NCI-H1092 (cell line): Measurements from ENCODE around the gene SYNDIG1.

Experiments used
- DNase-seq: peaks from one replicate; lab custom pipeline; 2025; lab: John Stamatoyannopoulos, UW

Gene SYNDIG1

DNA sequence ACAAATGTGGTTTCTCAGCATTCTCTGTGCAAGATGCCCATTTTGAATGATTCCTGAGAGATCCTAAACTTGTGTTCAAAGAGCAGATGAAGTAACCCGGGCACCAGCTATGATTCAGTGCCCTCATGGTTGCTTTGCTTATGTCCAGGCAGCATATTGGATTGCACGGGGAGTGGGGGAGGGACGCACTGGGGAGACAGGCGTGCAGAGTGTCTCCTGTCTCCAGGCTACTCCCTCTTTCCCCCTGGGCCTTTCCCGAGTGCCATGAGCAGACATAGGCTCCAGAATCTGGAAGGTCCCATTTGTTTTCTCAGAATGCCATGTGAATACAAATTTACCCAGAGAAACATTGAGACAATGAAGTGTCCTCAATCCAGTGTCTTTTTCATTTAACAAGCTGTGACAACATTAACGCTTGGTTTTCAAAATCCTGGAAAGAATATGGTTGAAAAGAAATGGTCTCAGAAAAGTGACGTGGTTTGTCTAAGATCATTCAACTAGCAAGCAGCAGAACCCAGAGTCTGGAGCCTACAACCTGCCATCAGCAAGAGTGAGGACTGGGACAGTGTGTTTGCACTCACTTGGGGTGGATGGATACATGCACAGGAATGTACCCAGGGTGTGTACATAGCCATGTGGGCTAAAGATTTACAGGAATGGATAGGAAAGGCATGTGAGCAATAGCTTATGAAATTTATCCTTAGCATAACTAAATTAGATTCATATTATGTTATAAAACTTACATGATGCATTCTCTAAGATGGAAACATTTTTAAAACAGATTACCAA is 4.2 kb downstream of the SYNDIG1 start:
- DNase-seq = no peak

DNA sequence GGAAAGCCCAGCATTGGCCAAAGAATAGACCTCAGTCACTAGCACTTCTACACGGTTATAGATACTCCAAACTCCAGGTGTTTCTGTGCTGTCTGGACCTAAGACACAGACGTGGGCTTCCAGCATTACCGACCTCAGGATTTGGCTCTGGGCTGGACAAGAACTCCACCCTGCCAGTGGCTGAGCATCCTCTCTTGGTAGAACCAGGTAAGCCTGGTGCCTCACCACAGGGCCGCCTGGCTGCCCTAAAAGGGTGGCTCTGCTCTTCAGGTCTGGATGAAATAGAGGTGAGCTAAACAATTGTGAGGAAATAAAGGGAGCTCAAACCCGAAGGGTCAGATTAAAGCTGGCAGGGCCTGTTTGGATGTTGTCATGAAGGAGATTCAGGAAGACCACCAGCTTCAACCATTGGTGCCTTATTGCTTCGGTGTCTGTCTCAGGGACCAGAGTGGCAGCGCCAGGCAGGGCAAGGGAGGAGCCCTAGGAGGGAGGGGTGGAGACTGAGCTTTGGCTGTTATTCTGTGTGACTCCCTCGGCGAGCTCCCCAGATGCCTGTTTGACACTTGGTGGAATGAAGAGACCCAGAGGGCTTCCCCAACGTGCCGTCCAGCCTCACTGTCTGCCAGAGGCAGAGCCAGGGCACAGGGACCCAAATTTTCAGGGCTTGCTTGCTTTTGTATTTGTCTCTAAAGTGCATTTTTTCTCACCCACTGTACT is 8.6 kb downstream of the SYNDIG1 start:
- DNase-seq = no peak

DNA sequence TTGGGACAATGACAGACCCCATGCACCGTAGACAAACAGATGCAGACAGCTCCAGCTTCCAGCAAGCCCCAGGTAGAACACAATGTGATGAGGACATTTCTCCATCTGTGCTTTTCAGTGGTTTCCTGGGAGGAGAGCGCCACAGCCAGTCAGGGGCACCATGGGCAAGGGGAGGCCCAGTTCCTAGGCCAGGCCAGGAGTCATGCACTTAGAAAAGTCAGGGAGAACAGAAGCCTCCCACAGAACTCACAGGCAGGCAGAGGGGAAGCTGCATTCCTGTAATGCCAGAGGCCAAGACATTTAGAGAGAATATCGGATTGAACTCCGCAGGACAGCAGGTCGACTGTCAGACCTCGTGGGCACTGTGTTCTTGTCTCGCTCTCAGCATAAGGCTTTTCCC is 9.2 kb downstream of the SYNDIG1 start:
- DNase-seq = no peak

DNA sequence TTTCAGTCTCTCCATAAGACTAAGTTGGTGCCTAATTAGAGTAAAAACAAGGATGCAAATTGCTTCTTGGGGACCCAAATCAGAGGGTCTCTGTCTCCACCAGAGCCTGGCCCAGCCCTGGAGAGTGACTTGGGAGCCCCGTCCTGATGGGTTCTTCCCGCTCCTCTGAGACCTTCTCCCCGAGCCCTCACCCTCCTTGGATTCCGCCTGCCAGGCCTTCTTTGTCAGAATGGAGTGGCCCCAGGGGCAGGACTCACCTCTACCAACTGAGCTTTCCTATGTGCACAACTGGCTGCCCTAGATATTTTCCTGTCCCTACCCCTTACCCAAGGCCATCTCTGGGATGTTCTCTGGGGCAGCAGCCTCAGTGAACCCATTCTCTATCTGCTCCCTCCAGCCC is 9.7 kb downstream of the SYNDIG1 start:
- no peak for DNase-seq

DNA sequence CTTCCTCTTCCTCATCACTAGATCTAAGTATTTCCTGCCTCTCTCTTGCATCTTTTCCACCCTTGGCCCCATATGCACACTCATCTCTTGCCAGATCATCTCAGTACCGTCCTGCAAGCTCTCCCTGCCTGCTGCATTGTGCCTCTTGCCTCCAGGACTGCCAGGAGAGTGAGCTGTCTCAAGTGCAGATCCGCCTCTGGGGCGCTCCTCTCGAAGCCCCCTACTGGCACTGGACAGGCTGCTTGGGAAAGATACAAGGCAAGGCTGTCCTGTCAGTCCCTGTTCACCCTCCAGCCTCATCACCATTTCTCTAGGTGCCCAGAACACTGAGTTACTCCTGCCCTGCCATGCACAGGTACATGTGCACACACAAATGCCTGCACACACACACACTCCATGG is 10.2 kb downstream of the SYNDIG1 start:
- no peak for DNase-seq

DNA sequence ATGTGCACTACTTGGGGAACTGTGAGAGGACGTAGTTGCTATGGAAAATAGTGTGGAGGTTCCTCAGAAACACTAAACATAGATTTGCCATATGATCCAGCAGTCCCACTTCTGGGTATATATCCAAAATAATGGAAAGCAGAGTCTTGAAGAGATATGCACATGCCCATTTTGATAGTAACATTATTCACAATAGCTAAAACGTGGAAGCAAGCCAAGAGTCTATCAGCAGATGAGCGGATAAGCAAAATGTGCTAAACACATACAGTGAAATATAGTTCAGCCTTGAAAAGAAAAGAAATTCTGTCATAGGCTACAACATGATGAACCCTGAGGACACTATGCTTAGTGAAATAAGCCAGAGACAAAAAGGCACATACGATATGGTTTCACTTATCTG is 11.1 kb downstream of the SYNDIG1 start:
- no peak for DNase-seq

DNA sequence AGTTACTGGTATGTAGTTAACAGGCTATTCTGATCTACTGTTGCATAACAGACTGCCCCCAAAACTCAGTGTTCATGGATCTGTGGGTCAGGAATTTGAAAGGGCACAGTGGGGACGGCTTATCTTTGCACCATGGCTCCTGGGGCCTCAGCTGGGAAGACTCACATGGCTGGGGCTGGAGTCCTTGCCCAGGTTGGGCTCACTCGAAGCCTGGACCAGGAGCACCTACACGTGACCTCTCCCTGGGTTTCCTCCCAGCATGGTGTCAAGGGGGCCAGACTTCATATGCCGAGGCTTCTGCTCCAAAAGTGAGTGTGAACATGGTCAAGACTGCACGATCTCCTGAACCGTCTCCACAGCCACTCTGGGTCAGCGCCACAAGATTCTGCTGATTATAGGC is 11.7 kb downstream of the SYNDIG1 start:
- DNase-seq = no peak

DNA sequence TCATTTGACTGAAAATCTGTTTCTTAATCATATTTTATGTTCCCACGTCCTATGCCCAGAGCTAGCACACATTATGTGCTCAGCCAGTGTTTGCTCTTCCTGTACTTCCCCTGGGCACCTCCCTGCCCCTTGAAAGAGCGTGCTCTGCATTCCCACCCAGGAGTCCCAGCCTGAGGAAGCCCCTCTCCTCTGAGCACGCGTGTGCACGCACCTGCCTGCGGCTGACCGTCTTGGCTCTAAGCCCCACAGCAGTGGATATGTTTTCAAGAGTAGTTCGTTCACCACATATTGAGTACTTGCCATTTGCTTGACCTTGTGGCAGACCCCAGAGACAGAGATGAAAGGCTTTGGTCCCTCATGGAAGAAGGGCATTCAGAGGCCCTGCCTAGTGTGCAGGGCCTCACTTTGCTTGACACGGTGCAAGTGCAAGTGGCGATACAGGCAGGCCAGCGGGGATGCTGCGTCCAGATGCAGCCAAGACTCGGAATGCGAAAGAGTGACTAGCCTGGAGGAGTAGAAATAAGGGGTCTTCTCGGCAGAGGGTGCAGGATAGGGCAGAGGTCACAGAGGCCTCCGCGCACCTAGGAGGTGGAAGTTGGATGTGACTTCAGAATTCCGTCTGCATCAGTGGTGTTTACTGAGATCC is 14.1 kb downstream of the SYNDIG1 start:
- no peak for DNase-seq

DNA sequence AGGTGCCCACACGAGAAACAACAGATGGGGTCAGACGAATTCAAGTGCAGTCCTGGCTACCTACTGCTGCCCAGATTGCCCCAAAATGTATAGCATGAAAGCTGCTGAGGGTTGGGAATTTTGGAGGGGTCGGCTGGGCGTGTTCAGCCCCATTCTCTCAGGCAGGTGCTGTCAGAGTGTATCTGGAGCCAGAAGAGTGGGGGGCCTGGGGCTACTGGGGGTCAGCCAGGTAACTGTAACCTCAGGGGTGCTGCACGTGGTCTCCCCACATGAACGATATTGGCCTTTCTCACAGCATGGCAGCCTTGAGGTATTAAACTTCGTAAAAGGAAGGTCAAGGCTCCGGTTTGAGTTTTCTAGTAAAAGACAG is 14.6 kb downstream of the SYNDIG1 start:
- no peak for DNase-seq

DNA sequence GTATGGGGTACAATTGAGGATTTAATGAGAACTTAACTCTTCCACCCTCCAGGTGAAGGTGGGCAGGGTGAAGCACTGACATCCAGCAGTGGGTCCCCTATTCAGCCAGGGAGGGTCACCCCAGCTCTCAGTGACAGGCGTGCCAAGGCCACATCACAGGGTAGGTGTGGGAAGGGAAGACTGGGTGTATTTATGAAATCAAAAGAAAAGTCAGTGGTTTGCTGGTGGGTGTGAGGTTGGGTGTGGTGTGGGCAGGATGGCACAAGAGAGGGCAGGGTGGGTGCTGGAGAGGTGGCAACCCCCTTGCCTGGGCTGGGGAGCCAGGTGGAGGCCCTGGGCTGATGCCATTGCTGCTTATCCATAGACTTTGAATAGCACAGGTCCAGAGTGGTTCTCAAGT is 16.6 kb downstream of the SYNDIG1 start:
- DNase-seq = no peak

DNA sequence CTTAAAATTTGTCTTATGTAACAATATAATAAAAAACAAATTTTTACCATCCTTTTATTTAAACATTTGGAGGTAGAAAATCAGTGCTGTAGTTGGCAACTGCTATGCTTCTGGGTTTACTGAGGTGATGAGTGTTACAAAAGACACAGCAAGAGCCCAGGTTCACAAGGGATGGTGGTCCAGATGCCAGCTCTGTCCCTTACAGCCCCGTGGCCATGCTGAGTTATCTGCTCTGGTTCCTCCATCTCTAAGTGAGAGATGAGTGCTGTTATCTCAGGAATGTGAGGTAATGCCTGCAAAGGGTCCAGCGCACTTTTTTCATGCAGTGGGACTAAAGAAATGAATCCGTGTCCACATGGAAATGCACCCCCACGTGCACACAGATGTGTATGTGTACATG is 17.8 kb downstream of the SYNDIG1 start:
- DNase-seq = no peak

DNA sequence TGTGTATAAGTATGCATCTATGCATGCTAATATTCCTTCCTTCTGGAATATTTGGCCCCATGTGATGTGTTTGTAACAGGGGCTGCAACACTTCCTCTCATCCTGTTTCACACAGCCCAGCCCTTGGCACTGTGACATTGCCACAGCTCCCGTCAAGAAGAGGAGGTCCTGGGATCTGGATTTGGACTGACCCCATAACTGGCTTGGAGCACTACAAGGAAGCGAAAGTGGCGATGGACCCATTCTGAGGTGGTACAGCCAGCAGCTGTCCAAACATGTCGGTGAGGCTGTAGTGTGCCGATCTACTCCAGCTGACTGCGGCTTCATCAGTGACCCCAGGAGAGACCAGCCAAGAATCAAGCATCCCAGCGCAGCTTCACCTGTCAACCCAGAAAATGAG is 18.2 kb downstream of the SYNDIG1 start:
- DNase-seq = peak; percentile 14

DNA sequence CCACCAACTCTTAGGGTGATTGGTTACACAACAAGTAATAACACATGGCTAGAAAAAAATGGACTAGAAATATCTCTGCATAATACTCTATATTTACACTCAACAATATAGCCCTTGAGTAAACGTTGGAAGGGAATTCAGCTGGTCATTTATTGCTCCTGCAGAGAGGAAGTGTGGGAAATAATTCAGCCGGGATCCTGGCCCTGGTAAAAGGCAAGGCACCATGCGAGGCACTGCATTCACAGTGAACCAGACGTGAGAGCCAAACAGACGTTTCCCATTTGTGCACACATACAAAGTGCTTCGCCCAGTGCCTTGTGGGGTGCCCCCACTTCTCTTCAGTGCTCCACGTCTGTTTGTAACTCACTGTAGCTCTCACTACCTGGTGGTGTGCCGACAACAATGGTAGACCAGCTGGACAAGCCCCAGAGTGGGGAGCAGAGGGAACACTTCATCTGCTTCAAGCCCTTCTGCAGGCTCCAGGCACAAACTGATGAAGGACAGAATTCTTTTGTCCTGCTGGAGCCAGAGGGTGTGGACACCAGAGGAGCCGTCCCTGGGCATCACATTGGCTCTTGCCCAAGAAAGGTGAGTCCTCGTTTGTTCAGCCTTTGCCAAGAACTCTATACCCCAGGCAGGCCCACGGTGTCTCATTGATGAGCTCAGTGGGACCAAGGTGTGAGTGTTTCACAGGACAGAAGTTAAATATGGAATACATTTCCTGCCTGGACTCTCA is 18.8 kb downstream of the SYNDIG1 start:
- DNase-seq = peak; percentile 23

DNA sequence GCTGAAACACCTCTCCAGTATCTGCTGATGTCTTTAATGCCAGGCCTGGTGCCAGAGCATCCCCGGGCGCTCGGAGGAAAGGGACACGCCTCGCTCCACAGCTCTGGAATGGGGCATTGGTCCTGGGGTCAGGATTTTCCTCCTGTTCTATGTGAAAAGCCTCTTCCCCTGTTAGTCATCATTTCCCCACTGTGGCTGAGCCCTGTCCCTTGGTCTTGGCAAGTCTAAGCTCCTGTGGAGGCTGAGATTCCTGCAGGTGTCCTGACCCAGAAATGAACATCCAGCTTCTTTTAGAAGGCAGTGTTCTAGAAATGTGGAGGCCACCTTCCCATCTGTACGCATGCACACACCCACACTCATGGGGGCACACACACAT is 19.4 kb downstream of the SYNDIG1 start:
- DNase-seq = no peak

DNA sequence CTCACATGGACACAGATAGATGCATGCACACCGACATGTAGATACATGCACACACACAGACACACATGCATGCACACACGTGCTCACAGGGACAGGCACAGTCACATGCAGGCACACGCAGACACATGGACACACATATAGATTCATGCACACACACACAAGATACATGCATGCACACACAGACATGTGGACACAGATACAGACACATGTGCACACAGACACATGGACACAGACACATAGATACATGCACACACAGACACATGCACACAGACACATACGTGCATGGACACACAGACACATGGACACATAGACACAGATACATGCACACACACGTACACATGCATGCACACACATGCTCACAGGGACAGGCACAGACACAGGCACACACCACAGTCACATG is 19.8 kb downstream of the SYNDIG1 start:
- no peak for DNase-seq

DNA sequence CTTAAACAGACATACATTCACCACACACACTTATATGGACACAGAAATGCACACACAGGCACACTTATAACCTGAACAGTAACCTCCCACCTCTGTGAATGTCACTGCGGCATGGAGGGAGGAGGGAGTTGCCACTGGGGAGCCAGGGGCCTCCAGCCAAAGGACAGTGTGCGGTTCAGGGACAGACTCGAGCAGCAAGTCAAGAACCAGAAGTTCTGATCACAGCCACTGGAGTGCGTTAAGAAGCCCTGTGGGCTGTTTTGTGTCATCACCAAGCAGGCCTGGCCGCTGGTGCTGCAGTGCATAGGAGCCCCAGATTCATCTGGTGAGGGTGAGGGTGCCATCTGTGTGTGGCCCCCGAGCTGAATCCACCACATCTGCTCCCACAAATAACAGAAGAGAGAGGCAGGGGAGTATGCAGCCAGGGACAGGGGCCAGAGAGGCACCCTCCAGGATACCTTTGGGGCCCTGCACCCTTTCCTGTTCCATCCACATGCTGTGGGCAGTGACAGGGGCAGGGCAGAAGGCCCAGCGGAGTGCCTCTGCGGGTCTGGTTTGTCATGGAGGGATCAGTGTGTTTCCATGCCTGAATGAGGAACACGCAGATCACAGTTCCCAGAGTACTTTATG is 20.3 kb downstream of the SYNDIG1 start:
- no peak for DNase-seq

DNA sequence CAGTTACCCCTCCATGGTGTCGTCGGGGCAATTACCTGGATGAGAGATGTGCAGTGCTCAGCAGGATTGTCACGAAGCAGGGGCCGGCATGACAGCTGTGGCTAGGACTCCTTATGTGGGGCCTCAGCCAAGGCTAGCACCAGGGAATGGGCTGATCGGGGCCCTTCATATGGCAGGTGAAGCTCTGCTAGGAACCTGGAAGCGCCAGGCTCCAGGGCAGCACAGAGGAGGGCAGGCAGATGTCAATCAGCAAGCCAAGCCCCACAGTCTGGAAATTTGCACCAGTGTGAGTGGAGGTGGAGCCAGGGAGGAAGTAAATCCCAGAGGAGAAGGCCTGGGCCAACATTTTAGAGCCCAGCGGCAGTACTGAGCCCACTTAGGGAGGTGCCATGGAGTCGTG is 21.2 kb downstream of the SYNDIG1 start:
- no peak for DNase-seq

DNA sequence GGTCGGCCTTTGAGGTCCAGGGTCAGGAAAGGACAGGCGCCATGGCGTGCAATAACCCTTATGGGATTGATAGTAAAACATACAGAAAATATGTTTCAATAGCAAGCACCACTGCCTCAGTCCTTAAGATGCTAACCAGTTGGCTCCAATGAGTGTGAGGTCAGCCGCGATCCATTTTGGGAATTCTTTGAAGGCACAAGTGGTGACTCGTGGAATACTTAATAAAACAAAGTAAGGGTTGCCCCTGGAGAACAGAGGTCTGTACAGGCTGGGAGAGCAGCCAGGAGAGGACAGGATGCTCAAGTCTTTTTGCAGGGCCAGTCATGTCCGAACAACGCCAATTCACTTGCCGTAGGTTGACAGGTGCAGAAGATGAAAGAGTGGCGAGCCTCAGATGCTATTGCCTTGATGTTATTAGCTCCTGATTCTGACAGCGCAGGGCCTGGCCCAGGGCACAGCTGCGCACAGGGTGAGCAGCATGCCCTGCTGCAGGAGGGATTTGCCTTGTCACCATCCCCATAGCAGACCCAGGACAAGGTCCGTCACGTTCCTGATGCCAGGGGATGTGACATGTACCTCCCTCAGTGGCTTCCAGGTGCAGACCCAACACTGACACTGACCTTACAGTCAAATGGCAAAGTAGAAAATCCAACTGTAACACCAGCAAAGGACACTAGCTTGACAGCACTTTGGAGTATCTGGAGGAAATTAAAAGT is 21.8 kb downstream of the SYNDIG1 start:
- no peak for DNase-seq

DNA sequence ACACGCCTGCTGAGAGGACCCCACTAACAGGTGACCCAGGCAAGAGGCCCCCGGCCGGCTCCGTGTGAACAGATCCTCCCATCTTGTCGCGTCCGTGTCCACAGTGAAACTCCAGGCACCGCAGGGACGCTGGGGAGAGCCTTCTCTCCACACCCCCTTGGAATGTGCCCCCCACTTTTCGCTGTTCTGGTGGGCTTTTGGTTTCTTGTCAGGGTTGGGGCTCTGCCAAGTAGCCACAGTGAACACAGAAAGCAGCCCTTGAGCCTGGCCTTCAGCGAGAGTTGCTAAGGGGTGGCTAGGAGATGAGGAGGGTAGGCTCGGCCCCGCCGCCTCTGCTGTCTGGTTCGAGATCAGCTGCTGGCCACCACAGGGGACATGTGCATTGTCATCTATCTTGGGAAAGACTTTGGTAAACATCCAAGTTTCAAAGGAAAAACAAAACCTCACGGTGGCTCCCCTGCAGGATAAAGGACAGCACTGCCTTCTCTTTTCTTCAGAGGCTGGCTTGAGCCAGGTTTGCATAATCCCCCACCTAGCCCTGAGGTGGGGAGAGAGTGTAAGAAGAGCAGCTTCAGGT is 22.7 kb downstream of the SYNDIG1 start:
- no peak for DNase-seq

DNA sequence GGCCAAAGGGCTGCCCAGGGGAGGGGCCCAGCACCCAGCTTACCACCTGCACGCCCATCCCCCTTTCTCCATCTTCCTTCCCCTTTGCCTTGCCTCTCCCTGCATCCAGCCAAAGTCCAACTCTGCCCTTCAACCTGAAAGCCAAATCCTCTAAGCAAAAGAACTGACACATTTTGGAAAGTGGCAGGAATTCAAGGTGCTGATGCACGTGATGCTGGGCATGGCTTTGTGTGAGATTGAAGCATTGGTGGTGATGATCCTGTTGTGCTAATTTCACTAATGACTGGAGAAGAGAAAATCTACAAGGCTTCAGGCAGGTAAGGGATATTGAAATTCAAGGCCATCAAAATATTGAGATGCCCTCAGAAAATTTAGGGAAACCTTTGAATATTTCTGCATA is 23.3 kb downstream of the SYNDIG1 start:
- DNase-seq = no peak

DNA sequence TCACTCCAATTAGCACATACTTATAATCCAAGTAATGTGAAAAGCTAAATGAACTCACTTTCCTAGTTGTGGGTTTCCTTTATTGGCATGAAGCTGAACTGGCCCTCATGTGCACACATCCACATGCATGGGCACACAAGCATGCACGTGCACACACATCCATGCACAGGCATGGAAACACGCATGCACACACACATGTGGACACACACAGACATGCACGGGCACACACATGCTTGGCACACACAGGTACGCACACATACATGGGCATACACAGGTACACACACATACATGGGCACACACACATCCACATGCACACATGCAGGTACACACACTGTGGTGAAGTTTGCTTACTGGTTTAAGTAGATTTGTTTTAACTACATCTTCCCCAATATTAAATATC is 23.8 kb downstream of the SYNDIG1 start:
- no peak for DNase-seq
